Astrocyte (in vitro differentiated cells and primary cell): Measurements from ENCODE around the gene LYSMD2. TPM values are rescaled to one million over a fixed set of nuclear protein-coding genes. Genes with fewer than 3 reads are reported as not detected.

ENCODE experiments used
- DNase-seq: peaks from one replicate; pipeline ENCODE4 v3.0.0-alpha.2; 2010; ENCODE audit warnings: low read depth
- FAIRE-seq: peaks from 2 replicates; lab custom pipeline; 2011; peaks lifted over from hg19 to GRCh38; lab: Jason Lieb, UNC
- H2AFZ ChIP-seq: 2 replicates; pipeline ENCODE4 v1.6.0; 2012; ENCODE audit warnings: low read depth, low read length, inconsistent platforms
- H3K27ac ChIP-seq: 2 replicates; pipeline ENCODE4 v1.5.1; 2011; ENCODE audit warnings: low read depth, low read length, inconsistent platforms
- H3K27me3 ChIP-seq: 2 replicates; pipeline ENCODE4 v1.6.0; 2011; ENCODE audit warnings: low read length, inconsistent platforms; ENCODE audit not compliant: insufficient read depth
- H3K36me3 ChIP-seq: 2 replicates; pipeline ENCODE4 v1.5.1; 2011; ENCODE audit warnings: low read length, inconsistent platforms; ENCODE audit not compliant: insufficient read depth
- H3K4me1 ChIP-seq: 2 replicates; pipeline ENCODE4 v1.5.1; 2011; ENCODE audit warnings: low read length, inconsistent platforms; ENCODE audit not compliant: insufficient read depth
- H3K4me2 ChIP-seq: 2 replicates; pipeline ENCODE4 v1.6.0; 2012; ENCODE audit warnings: low read length, inconsistent platforms
- H3K4me3 ChIP-seq: 2 replicates; pipeline ENCODE4 v1.5.1; 2011; ENCODE audit warnings: low read depth, mild to moderate bottlenecking, low read length, inconsistent platforms; ENCODE audit not compliant: insufficient read depth
- H3K79me2 ChIP-seq: 2 replicates; pipeline ENCODE4 v1.6.0; 2012; ENCODE audit warnings: mild to moderate bottlenecking, low read length, inconsistent platforms; ENCODE audit not compliant: insufficient read depth
- H3K9ac ChIP-seq: 2 replicates; pipeline ENCODE4 v1.6.0; 2012; ENCODE audit warnings: mild to moderate bottlenecking, low read length, inconsistent platforms
- H3K9me3 ChIP-seq: 2 replicates; pipeline ENCODE4 v1.5.1; 2012; ENCODE audit warnings: low read depth, mild to moderate bottlenecking, low read length, inconsistent platforms; ENCODE audit not compliant: insufficient read depth
- H4K20me1 ChIP-seq: 2 replicates; pipeline ENCODE4 v1.6.0; 2012; ENCODE audit warnings: low read length, inconsistent platforms; ENCODE audit not compliant: insufficient read depth
- H3K27ac Mint-ChIP-seq: one replicate; pipeline ENCODE4 v1.8.0; 2021; ENCODE audit warnings: mild to moderate bottlenecking, mixed read lengths; ENCODE audit not compliant: unreplicated experiment
- H3K27me3 Mint-ChIP-seq: one replicate; pipeline ENCODE4 v1.8.0; 2021; ENCODE audit warnings: low read depth, mixed read lengths; ENCODE audit not compliant: unreplicated experiment
- H3K36me3 Mint-ChIP-seq: one replicate; pipeline ENCODE4 v1.8.0; 2021; ENCODE audit warnings: low read depth, mixed read lengths; ENCODE audit not compliant: unreplicated experiment
- H3K4me1 Mint-ChIP-seq: one replicate; pipeline ENCODE4 v1.8.0; 2021; ENCODE audit warnings: low read depth, mixed read lengths; ENCODE audit not compliant: unreplicated experiment
- H3K4me3 Mint-ChIP-seq: one replicate; pipeline ENCODE4 v1.8.0; 2021; ENCODE audit warnings: mild to moderate bottlenecking, moderate library complexity, mixed read lengths; ENCODE audit not compliant: unreplicated experiment
- H3K9me3 Mint-ChIP-seq: one replicate; pipeline ENCODE4 v1.8.0; 2021; ENCODE audit warnings: mild to moderate bottlenecking, mixed read lengths; ENCODE audit not compliant: unreplicated experiment
- CTCF ChIP-seq: IDR thresholded peaks from 2 replicates; pipeline ENCODE4 v1.5.1; 2011; ENCODE audit warnings: low read depth, mild to moderate bottlenecking, inconsistent platforms, low read length, moderate library complexity; ENCODE audit not compliant: insufficient read depth
- EZH2 ChIP-seq: IDR thresholded peaks from 2 replicates; pipeline ENCODE4 v1.6.1; 2012; ENCODE audit warnings: mild to moderate bottlenecking, low read length, inconsistent platforms; ENCODE audit not compliant: insufficient read depth
- total RNA-seq: library from RNA; stranded (reverse); gene quantifications from 2 replicates; pipeline ENCODE4 v1.2.1, GENCODE V29; 2021

LYSMD2 gene
- total RNA-seq, 1 donor from 2014 or later, result 3.4 TPM

- H3K9me3 Mint-ChIP-seq, result no peaks in the 10 kb centered on the region
- H3K4me1 Mint-ChIP-seq, result peaks cover 15% of the 10 kb centered on the region
- H3K4me3 ChIP-seq, result no peak overlapping the region
- H3K4me2 ChIP-seq, result no peak overlapping the region
- peaks cover 5% of the 10 kb centered on the region for H3K4me1 ChIP-seq
- no peak overlapping the region for H3K9ac ChIP-seq
- H3K9me3 ChIP-seq, result no peaks in the 10 kb centered on the region
- no peaks in the 10 kb centered on the region for H3K36me3 Mint-ChIP-seq
- H3K27me3 Mint-ChIP-seq, result peaks cover 9% of the 10 kb centered on the region
- no peak overlapping the region for H3K27ac Mint-ChIP-seq
- no peak overlapping the region for H2AFZ ChIP-seq
- no peaks in the 10 kb centered on the region for H3K36me3 ChIP-seq
- no peaks in the 10 kb centered on the region for H4K20me1 ChIP-seq
- H3K79me2 ChIP-seq, result no peaks in the 10 kb centered on the region
- H3K27ac ChIP-seq, result no peak overlapping the region
- FAIRE-seq (no peak), DNase-seq (no peak)
- TF ChIP-seq CTCF (no peak), EZH2 (no peak)
- peak overlapping the region; percentile 83 for H3K4me3 Mint-ChIP-seq
- no peaks in the 10 kb centered on the region for H3K27me3 ChIP-seq
Measured at GRCh38 chr15:51735228-51736010, 2.0 kb downstream of the LYSMD2 start.

- no peaks in the 10 kb centered on the region for H3K9me3 Mint-ChIP-seq
- Histone ChIP-seq H3K4me2 (no peak overlapping the region), H2AFZ (no peak overlapping the region), H3K9ac (no peak overlapping the region), H3K4me1 (peaks cover 5% of the 10 kb centered on the region), H3K27ac (no peak overlapping the region), H3K79me2 (no peaks in the 10 kb centered on the region), H4K20me1 (peaks cover 3% of the 10 kb centered on the region), H3K27me3 (no peaks in the 10 kb centered on the region), H3K9me3 (no peaks in the 10 kb centered on the region), H3K4me3 (no peak overlapping the region), H3K36me3 (no peaks in the 10 kb centered on the region)
- H3K4me3 Mint-ChIP-seq, result no peak overlapping the region
- FAIRE-seq, result no peak
- TF ChIP-seq EZH2 (no peak), CTCF (no peak)
- peaks cover 16% of the 10 kb centered on the region for H3K4me1 Mint-ChIP-seq
- H3K27ac Mint-ChIP-seq, result no peak overlapping the region
- peaks cover 2% of the 10 kb centered on the region for H3K27me3 Mint-ChIP-seq
- no peaks in the 10 kb centered on the region for H3K36me3 Mint-ChIP-seq
- no peak for DNase-seq
Measured at GRCh38 chr15:51732646-51733045, 4.8 kb downstream of the LYSMD2 start.
